ENCODE data around the gene KRTAP13-4. TPM values are rescaled to one million over a fixed set of nuclear protein-coding genes. Genes with fewer than 3 reads are reported as not detected.

KRTAP13-4 gene
- total RNA-seq, 1 donor from 2014 or later = not detected

Other genes starting within 250 kb of the KRTAP13-4 start
- not detected in 2 replicates for gene CLDN8, start 214.1 kb upstream of the KRTAP13-4 start, total RNA-seq
- not detected in 2 replicates for gene KRTAP24-1, start 147.3 kb upstream of the KRTAP13-4 start, total RNA-seq
- gene KRTAP25-1, start 140.7 kb upstream of the KRTAP13-4 start, total RNA-seq = not detected in 2 replicates
- gene KRTAP26-1, start 109.9 kb upstream of the KRTAP13-4 start, total RNA-seq = not detected in 2 replicates
- not detected in 2 replicates for gene KRTAP27-1, start 92.5 kb upstream of the KRTAP13-4 start, total RNA-seq
- gene KRTAP23-1, start 81.6 kb upstream of the KRTAP13-4 start, total RNA-seq = not detected in 2 replicates
- gene KRTAP13-2, start 57.9 kb upstream of the KRTAP13-4 start, total RNA-seq = not detected in 2 replicates
- gene KRTAP13-1, start 34.2 kb upstream of the KRTAP13-4 start, total RNA-seq = not detected in 2 replicates
- not detected in 2 replicates for gene KRTAP13-3, start 4.3 kb upstream of the KRTAP13-4 start, total RNA-seq
- gene KRTAP15-1, start 10.1 kb downstream of the KRTAP13-4 start, total RNA-seq = not detected in 2 replicates
- gene KRTAP19-1, start 50.1 kb downstream of the KRTAP13-4 start, total RNA-seq = not detected in 2 replicates
- not detected in 2 replicates for gene KRTAP19-2, start 57.2 kb downstream of the KRTAP13-4 start, total RNA-seq
- gene KRTAP19-3, start 61.8 kb downstream of the KRTAP13-4 start, total RNA-seq = not detected in 2 replicates
- gene KRTAP19-4, start 66.9 kb downstream of the KRTAP13-4 start, total RNA-seq = not detected in 2 replicates
- not detected in 2 replicates for gene KRTAP19-5, start 71.9 kb downstream of the KRTAP13-4 start, total RNA-seq
- gene KRTAP19-6, start 111.6 kb downstream of the KRTAP13-4 start, total RNA-seq = not detected in 2 replicates
- not detected in 2 replicates for gene KRTAP19-7, start 131.1 kb downstream of the KRTAP13-4 start, total RNA-seq
- gene KRTAP22-2, start 160.2 kb downstream of the KRTAP13-4 start, total RNA-seq = not detected in 2 replicates
- gene KRTAP6-3, start 162.2 kb downstream of the KRTAP13-4 start, total RNA-seq = not detected in 2 replicates
- gene KRTAP6-2, start 168.7 kb downstream of the KRTAP13-4 start, total RNA-seq = not detected in 2 replicates
- not detected in 2 replicates for gene KRTAP22-1, start 170.9 kb downstream of the KRTAP13-4 start, total RNA-seq
- gene KRTAP6-1, start 183.7 kb downstream of the KRTAP13-4 start, total RNA-seq = not detected in 2 replicates
- gene KRTAP20-1, start 186.2 kb downstream of the KRTAP13-4 start, total RNA-seq = not detected in 2 replicates
- gene KRTAP20-4, start 190.4 kb downstream of the KRTAP13-4 start, total RNA-seq = not detected in 2 replicates
- not detected in 2 replicates for gene KRTAP20-2, start 205.0 kb downstream of the KRTAP13-4 start, total RNA-seq
- not detected in 2 replicates for gene KRTAP20-3, start 212.6 kb downstream of the KRTAP13-4 start, total RNA-seq

Measured in glomerular endothelial cell (primary cell).